ENCODE data around the gene SFTA2. TPM values are rescaled to one million over a fixed set of nuclear protein-coding genes. Genes with fewer than 3 reads are reported as not detected.
A peak's percentile ranks its signal among the peaks of the same experiment; 100 is the strongest.
"Not testable (repeated sequence)": the region's sequence is repeated elsewhere in the genome, so short reads cannot be mapped to it uniquely, and the experiment has no call there.

SFTA2 gene
- total and polyA plus RNA-seq, 4 experiments from 2014 or later = 0.44 TPM; not detected in 3

GRCh38 chr6:30903236-30903635 is 28.7 kb downstream of the SFTA2 start:
- Mint-ChIP-seq H3K27ac (no peak overlapping the region), H3K4me1 (peaks cover 7 to 13% (median 8%) of the 10 kb centered on the region in 4 donors), H3K4me3 (no peak overlapping the region), H3K27me3 (no peaks in the 10 kb centered on the region), H3K36me3 (peaks cover 0 to 8% of the 10 kb centered on the region in 2 donors), H3K9me3 (no peaks in the 10 kb centered on the region)
- H3K4me3 ChIP-seq (ENCODE audit: low read length in 2 of 2) = no peak overlapping the region
- no peaks in the 10 kb centered on the region for H3K27me3 ChIP-seq (ENCODE audit: insufficient read depth, low read length)
- H3K4me1 ChIP-seq (ENCODE audit: insufficient read depth, low read length) = peaks cover 5% of the 10 kb centered on the region
- CTCF ChIA-PET (ENCODE audit: partially characterized antibody) = no interaction called here
- H3K27ac ChIP-seq (ENCODE audit: low read depth, low read length) = no peak overlapping the region
- no peaks in the 10 kb centered on the region for H3K9me3 ChIP-seq (ENCODE audit: control insufficient read depth in 1 of 2, low read length in 2 of 2)
- no peaks in the 10 kb centered on the region for H3K36me3 ChIP-seq (ENCODE audit: insufficient read depth, low read length)
- POLR2A ChIA-PET (ENCODE audit: partially characterized antibody) = no interaction called here
- no peak for DNase-seq
- intact Hi-C loops (cut with micrococcal nuclease) = loop anchor here (10.0 kb wide), 1 partner anchor 348 kb away; the partner anchor contains the start of genes GNL1 and PRR3

DNA sequence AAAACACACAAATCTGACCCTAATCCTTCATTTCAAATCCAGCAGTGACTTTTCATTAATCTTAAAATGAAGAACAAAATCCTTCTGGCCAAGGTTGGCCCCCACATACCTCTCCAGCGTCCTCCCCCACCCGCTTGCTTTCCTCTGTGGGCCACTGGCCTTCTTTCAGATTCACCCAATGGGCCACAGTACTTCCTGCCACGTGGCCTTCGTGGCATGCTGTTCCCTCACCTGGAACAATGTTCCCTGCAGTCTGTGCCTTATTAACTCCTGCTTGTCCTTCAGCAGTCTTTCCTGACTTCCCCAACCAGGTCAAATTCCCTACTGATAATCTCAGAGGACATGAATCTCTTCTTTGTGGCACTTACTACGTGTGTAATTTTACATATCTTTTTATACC is 29.3 kb downstream of the SFTA2 start:
- Mint-ChIP-seq H3K36me3 (peaks cover 0 to 4% of the 10 kb centered on the region in 2 donors), H3K4me3 (no peak overlapping the region), H3K27ac (peak overlapping the region in 1 of 7 donors; percentile 12), H3K4me1 (peaks cover 2 to 8% (median 3%) of the 10 kb centered on the region in 4 donors), H3K27me3 (no peaks in the 10 kb centered on the region), H3K9me3 (no peaks in the 10 kb centered on the region)
- CTCF ChIA-PET (ENCODE audit: partially characterized antibody) = no interaction called here
- Histone ChIP-seq H3K36me3 (ENCODE audit: insufficient read depth, low read length) (no peaks in the 10 kb centered on the region), H3K4me3 (ENCODE audit: low read length in 2 of 2) (no peak overlapping the region), H3K9me3 (ENCODE audit: control insufficient read depth in 1 of 2, low read length in 2 of 2) (no peaks in the 10 kb centered on the region), H3K27ac (ENCODE audit: low read depth, low read length) (no peak overlapping the region), H3K4me1 (ENCODE audit: insufficient read depth, low read length) (peaks cover 5% of the 10 kb centered on the region), H3K27me3 (ENCODE audit: insufficient read depth, low read length) (no peaks in the 10 kb centered on the region)
- POLR2A ChIA-PET (ENCODE audit: partially characterized antibody) = no interaction called here
- intact Hi-C loops (cut with micrococcal nuclease) = loop anchor here (10.0 kb wide), 1 partner anchor 348 kb away; the partner anchor contains the start of genes GNL1 and PRR3
- no peak for DNase-seq

GRCh38 chr6:30902196-30902595 is 29.8 kb downstream of the SFTA2 start:
- H3K36me3 ChIP-seq (ENCODE audit: insufficient read depth, low read length); H3K4me3 Mint-ChIP-seq; H3K4me1 Mint-ChIP-seq; POLR2A ChIA-PET (ENCODE audit: partially characterized antibody); H3K4me1 ChIP-seq (ENCODE audit: insufficient read depth, low read length); H3K9me3 ChIP-seq (ENCODE audit: control insufficient read depth in 1 of 2, low read length in 2 of 2); H3K27ac ChIP-seq (ENCODE audit: low read depth, low read length); DNase-seq; H3K9me3 Mint-ChIP-seq; H3K27me3 ChIP-seq (ENCODE audit: insufficient read depth, low read length); H3K4me3 ChIP-seq (ENCODE audit: low read length in 2 of 2); H3K36me3 Mint-ChIP-seq; H3K27me3 Mint-ChIP-seq: not testable (repeated sequence)
- intact Hi-C loops (cut with micrococcal nuclease) = loop anchor here (10.0 kb wide), 1 partner anchor 347 kb away; the partner anchor contains the start of genes GNL1 and PRR3
- CTCF ChIA-PET (ENCODE audit: partially characterized antibody) = interaction anchor here (0.9 kb wide), 1 partner anchor 9 kb away, joined by 3 read pairs; no protein-coding TSS in a partner anchor
- peak overlapping the region in 1 of 7 donors; percentile 12 for H3K27ac Mint-ChIP-seq

GRCh38 chr6:30901436-30901835 is 30.5 kb downstream of the SFTA2 start:
- ChIA-PET CTCF (ENCODE audit: partially characterized antibody) (interaction anchor here (0.9 kb wide), 1 partner anchor 9 kb away, joined by 3 read pairs; no protein-coding TSS in a partner anchor), POLR2A (ENCODE audit: partially characterized antibody) (no interaction called here)
- Mint-ChIP-seq H3K27ac (no peak overlapping the region), H3K9me3 (no peaks in the 10 kb centered on the region), H3K36me3 (peaks cover 0 to 8% of the 10 kb centered on the region in 2 donors), H3K4me1 (no peaks in the 10 kb centered on the region), H3K27me3 (no peaks in the 10 kb centered on the region), H3K4me3 (no peak overlapping the region)
- H3K4me3 ChIP-seq (ENCODE audit: low read length in 2 of 2) = no peak overlapping the region
- H3K4me1 ChIP-seq (ENCODE audit: insufficient read depth, low read length) = no peaks in the 10 kb centered on the region
- no peaks in the 10 kb centered on the region for H3K27me3 ChIP-seq (ENCODE audit: insufficient read depth, low read length)
- H3K9me3 ChIP-seq (ENCODE audit: control insufficient read depth in 1 of 2, low read length in 2 of 2) = no peaks in the 10 kb centered on the region
- no peak overlapping the region for H3K27ac ChIP-seq (ENCODE audit: low read depth, low read length)
- DNase-seq = no peak
- intact Hi-C loops (cut with micrococcal nuclease) = loop anchor here (10.0 kb wide), 1 partner anchor 347 kb away; the partner anchor contains the start of genes GNL1 and PRR3
- no peaks in the 10 kb centered on the region for H3K36me3 ChIP-seq (ENCODE audit: insufficient read depth, low read length)

DNA sequence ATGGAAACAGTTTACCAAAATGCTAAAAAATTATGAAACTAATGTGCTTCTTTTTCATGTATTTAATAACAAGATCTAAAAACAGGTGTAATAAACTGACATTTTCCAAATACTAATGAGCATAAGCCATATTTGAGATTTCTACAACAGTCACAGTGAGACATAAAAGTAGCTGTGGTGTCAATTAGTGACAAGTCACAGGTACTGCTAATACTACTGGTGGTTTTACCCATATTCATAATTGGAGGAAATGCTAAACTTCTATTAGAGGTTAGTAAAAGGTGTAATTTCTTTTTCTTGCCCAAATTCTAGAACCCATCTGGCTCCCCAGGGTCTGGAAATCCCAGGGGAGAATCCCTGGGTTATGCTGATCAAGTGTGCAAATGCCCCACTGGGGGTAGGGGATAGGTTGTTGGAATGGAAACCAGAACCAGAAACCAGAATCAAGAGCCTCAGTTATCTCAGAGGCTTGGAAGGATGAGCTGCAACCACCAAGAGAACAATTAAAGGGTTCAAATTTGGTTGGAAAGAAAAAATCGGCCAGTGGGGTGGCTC is 31.0 kb downstream of the SFTA2 start:
- Histone ChIP-seq H3K27ac (ENCODE audit: low read depth, low read length) (no peak overlapping the region), H3K9me3 (ENCODE audit: control insufficient read depth in 1 of 2, low read length in 2 of 2) (no peaks in the 10 kb centered on the region), H3K27me3 (ENCODE audit: insufficient read depth, low read length) (no peaks in the 10 kb centered on the region), H3K4me3 (ENCODE audit: low read length in 2 of 2) (no peak overlapping the region), H3K4me1 (ENCODE audit: insufficient read depth, low read length) (no peaks in the 10 kb centered on the region), H3K36me3 (ENCODE audit: insufficient read depth, low read length) (no peaks in the 10 kb centered on the region)
- Mint-ChIP-seq H3K36me3 (peaks cover 0 to 8% of the 10 kb centered on the region in 2 donors), H3K4me1 (no peaks in the 10 kb centered on the region), H3K27ac (no peak overlapping the region), H3K4me3 (no peak overlapping the region), H3K27me3 (no peaks in the 10 kb centered on the region), H3K9me3 (no peaks in the 10 kb centered on the region)
- ChIA-PET CTCF (ENCODE audit: partially characterized antibody) (no interaction called here), POLR2A (ENCODE audit: partially characterized antibody) (no interaction called here)
- intact Hi-C loops (cut with micrococcal nuclease) = loop anchor here (10.0 kb wide), 1 partner anchor 346 kb away; the partner anchor contains the start of genes GNL1 and PRR3
- no peak for DNase-seq

DNA sequence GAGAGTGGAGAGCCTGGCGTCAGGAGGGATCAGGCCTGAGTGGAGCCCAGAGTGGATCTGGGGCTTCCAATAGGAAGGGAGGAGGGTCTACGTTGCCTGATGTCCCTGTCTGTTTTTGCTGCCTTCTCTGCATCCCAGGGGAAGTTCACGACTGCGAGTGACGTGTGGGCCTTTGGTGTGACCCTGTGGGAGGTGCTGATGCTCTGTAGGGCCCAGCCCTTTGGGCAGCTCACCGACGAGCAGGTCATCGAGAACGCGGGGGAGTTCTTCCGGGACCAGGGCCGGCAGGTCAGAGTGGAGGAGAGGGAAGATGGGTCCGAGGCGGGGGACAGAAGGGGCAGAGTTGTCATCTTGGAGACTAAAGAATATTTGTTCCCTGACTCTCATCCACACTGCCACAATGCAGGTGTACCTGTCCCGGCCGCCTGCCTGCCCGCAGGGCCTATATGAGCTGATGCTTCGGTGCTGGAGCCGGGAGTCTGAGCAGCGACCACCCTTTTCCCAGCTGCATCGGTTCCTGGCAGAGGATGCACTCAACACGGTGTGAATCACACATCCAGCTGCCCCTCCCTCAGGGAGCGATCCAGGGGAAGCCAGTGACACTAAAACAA is 33.1 kb downstream of the SFTA2 start:
- Mint-ChIP-seq H3K4me1 (no peaks in the 10 kb centered on the region), H3K27me3 (no peaks in the 10 kb centered on the region), H3K36me3 (peaks cover 7 to 14% of the 10 kb centered on the region in 2 donors), H3K9me3 (no peaks in the 10 kb centered on the region), H3K27ac (peak overlapping the region in 1 of 7 donors; percentile 43), H3K4me3 (no peak overlapping the region)
- H3K4me3 ChIP-seq (ENCODE audit: low read length in 2 of 2) = no peak overlapping the region
- H3K4me1 ChIP-seq (ENCODE audit: insufficient read depth, low read length) = no peaks in the 10 kb centered on the region
- H3K36me3 ChIP-seq (ENCODE audit: insufficient read depth, low read length) = no peaks in the 10 kb centered on the region
- intact Hi-C loops (cut with micrococcal nuclease) = no loop called here
- ChIA-PET POLR2A (ENCODE audit: partially characterized antibody) (interaction anchor here (0.7 to 1.5 kb wide), 2 partner anchors 9 kb away, joined by 3 to 4 read pairs; partner anchors contain the start of gene GTF2H4), CTCF (ENCODE audit: partially characterized antibody) (no interaction called here)
- no peak for DNase-seq
- H3K27me3 ChIP-seq (ENCODE audit: insufficient read depth, low read length) = no peaks in the 10 kb centered on the region
- no peaks in the 10 kb centered on the region for H3K9me3 ChIP-seq (ENCODE audit: control insufficient read depth in 1 of 2, low read length in 2 of 2)
- H3K27ac ChIP-seq (ENCODE audit: low read depth, low read length) = no peak overlapping the region

GRCh38 chr6:30897882-30898281 is 34.1 kb downstream of the SFTA2 start:
- H3K36me3 ChIP-seq (ENCODE audit: insufficient read depth, low read length) = no peaks in the 10 kb centered on the region
- H3K9me3 ChIP-seq (ENCODE audit: control insufficient read depth in 1 of 2, low read length in 2 of 2) = no peaks in the 10 kb centered on the region
- no peak overlapping the region for H3K4me3 ChIP-seq (ENCODE audit: low read length in 2 of 2)
- H3K4me1 ChIP-seq (ENCODE audit: insufficient read depth, low read length) = no peaks in the 10 kb centered on the region
- H3K4me1 Mint-ChIP-seq = no peaks in the 10 kb centered on the region
- H3K4me3 Mint-ChIP-seq = no peak overlapping the region
- intact Hi-C loops (cut with micrococcal nuclease) = no loop called here
- peaks cover 7 to 14% of the 10 kb centered on the region in 2 donors for H3K36me3 Mint-ChIP-seq
- H3K27me3 ChIP-seq (ENCODE audit: insufficient read depth, low read length) = no peaks in the 10 kb centered on the region
- H3K27ac Mint-ChIP-seq = no peak overlapping the region
- POLR2A ChIA-PET (ENCODE audit: partially characterized antibody) = no interaction called here
- DNase-seq = no peak
- H3K9me3 Mint-ChIP-seq = no peaks in the 10 kb centered on the region
- CTCF ChIA-PET (ENCODE audit: partially characterized antibody) = no interaction called here
- H3K27ac ChIP-seq (ENCODE audit: low read depth, low read length) = no peak overlapping the region
- no peaks in the 10 kb centered on the region for H3K27me3 Mint-ChIP-seq
